Dedifferentiated amniotic fluid mesenchymal stem cell (primary cell): Measurements from ENCODE around the gene SKA3.
A peak's percentile ranks its signal among the peaks of the same experiment; 100 is the strongest.
"Not testable (repeated sequence)": the region's sequence is repeated elsewhere in the genome, so short reads cannot be mapped to it uniquely, and the experiment has no call there.

Source experiments
- DNase-seq: peaks from one replicate; pipeline ENCODE4 v3.0.0-alpha.2; 2016; ENCODE audit errors: extremely low spot score

SKA3 gene

GRCh38 chr13:21176215-21176981 lies at the start of gene SKA3, which contains the start of gene MRPL57:
Gene SKA3, minus strand, starts transcription at chr13:21176552. Its CDS starts 75 bp downstream, at chr13:21176477.
Gene MRPL57, plus strand, starts transcription at chr13:21176658. Its CDS starts 259 bp downstream, at chr13:21176917.
- peak; percentile 82 for DNase-seq

- DNase-seq, result no peak
These were observed 48.7 kb upstream of the SKA3 start for GRCh38 chr13:21225082-21225481.

- DNase-seq, result no peak
These were observed 44.9 kb upstream of the SKA3 start for GRCh38 chr13:21221268-21221667.

- DNase-seq, result not testable (repeated sequence)
These were observed 43.4 kb upstream of the SKA3 start for GRCh38 chr13:21219716-21220115.

GRCh38 chr13:21219036-21219381 lies 42.7 kb upstream of the SKA3 start:
- no peak for DNase-seq

- DNase-seq, result no peak
These were observed 42.1 kb upstream of the SKA3 start for GRCh38 chr13:21218351-21219035.

- DNase-seq, result no peak
These were observed 40.0 kb upstream of the SKA3 start for GRCh38 chr13:21216332-21216731.

GRCh38 chr13:21215419-21215818 lies 39.1 kb upstream of the SKA3 start:
- DNase-seq, result not testable (repeated sequence)

- DNase-seq, result no peak
These were observed 35.9 kb upstream of the SKA3 start for GRCh38 chr13:21212138-21212775.

- no peak for DNase-seq
These were observed 32.4 kb upstream of the SKA3 start for GRCh38 chr13:21208652-21209154.

GRCh38 chr13:21202767-21203531 lies 26.6 kb upstream of the SKA3 start:
- no peak for DNase-seq

- DNase-seq, result not testable (repeated sequence)
These were observed 25.3 kb upstream of the SKA3 start for GRCh38 chr13:21201456-21202190.

- not testable (repeated sequence) for DNase-seq
These were observed 22.0 kb upstream of the SKA3 start for GRCh38 chr13:21198391-21198790.

- DNase-seq, result not testable (repeated sequence)
These were observed 21.4 kb upstream of the SKA3 start for GRCh38 chr13:21197606-21198225.

GRCh38 chr13:21194756-21195155 lies 18.4 kb upstream of the SKA3 start:
- not testable (repeated sequence) for DNase-seq

GRCh38 chr13:21186410-21186809 lies 10.1 kb upstream of the SKA3 start:
- DNase-seq, result not testable (repeated sequence)

- DNase-seq, result no peak
These were observed 5.3 kb upstream of the SKA3 start for GRCh38 chr13:21181671-21182070.

- no peak for DNase-seq
These were observed 581 bp upstream of the SKA3 start for GRCh38 chr13:21176982-21177284.

GRCh38 chr13:21175656-21176214 lies 617 bp downstream of the SKA3 start:
- DNase-seq, result no peak

GRCh38 chr13:21173767-21174166 lies 2.6 kb downstream of the SKA3 start:
- not testable (repeated sequence) for DNase-seq
